ENCODE measurements around the gene THNSL1.

THNSL1 gene

DNA sequence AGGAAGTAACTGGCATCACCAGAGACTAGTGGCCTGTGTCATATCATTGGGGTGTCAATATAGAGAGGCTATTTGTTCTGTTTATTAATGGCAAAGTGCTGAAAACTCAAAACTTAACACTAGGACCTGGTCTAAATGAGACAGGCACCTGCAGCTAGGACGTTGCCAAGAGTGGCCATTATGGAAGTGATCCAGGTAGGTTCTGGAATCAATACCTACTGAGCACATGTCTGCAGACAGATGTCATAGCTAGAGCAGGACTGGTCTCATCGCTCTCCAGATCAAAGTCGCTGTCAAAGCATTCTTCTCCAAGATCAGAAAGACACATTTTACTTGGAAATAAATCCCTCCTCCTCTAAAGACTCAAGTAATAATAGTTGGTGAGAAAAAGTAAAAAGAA lies 40.3 kb downstream of the THNSL1 start:
- H3K4me2 ChIP-seq (ENCODE audit: low read length) = no peak overlapping the region
- H3F3A ChIP-seq (ENCODE audit: control insufficient read depth, insufficient read depth) = no peaks in the 10 kb centered on the region
- TF ChIP-seq, protein P1, sequence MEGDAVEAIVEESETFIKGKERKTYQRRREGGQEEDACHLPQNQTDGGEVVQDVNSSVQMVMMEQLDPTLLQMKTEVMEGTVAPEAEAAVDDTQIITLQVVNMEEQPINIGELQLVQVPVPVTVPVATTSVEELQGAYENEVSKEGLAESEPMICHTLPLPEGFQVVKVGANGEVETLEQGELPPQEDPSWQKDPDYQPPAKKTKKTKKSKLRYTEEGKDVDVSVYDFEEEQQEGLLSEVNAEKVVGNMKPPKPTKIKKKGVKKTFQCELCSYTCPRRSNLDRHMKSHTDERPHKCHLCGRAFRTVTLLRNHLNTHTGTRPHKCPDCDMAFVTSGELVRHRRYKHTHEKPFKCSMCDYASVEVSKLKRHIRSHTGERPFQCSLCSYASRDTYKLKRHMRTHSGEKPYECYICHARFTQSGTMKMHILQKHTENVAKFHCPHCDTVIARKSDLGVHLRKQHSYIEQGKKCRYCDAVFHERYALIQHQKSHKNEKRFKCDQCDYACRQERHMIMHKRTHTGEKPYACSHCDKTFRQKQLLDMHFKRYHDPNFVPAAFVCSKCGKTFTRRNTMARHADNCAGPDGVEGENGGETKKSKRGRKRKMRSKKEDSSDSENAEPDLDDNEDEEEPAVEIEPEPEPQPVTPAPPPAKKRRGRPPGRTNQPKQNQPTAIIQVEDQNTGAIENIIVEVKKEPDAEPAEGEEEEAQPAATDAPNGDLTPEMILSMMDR (IDR thresholded peaks at IDR 0.05; ENCODE audit: low read depth, low read length, poor library complexity, severe bottlenecking) = no peak
- no peak for TF ChIP-seq EZH2phosphoT487 (IDR thresholded peaks at IDR 0.05; ENCODE audit: borderline replicate concordance, low read length)
- no peaks in the 10 kb centered on the region for H3K27me3 ChIP-seq (ENCODE audit: control insufficient read depth, low read length)
- H4K20me1 ChIP-seq (ENCODE audit: control insufficient read depth, insufficient read depth, low read depth, low read length) = no peaks in the 10 kb centered on the region
- H3K79me2 ChIP-seq (ENCODE audit: control insufficient read depth, low read length) = no peaks in the 10 kb centered on the region
- H3K27ac ChIP-seq (ENCODE audit: low read depth, low read length) = no peak overlapping the region
- no peaks in the 10 kb centered on the region for H3K9me2 ChIP-seq (replicated peaks; ENCODE audit: control insufficient read depth, low read length)
- no peaks in the 10 kb centered on the region for H3K9me3 ChIP-seq (ENCODE audit: control insufficient read depth, insufficient read depth, low read length)
- H3K36me3 ChIP-seq (ENCODE audit: control insufficient read depth, low read length) = no peaks in the 10 kb centered on the region
- H3K4me1 ChIP-seq (ENCODE audit: control insufficient read depth, low read length) = no peaks in the 10 kb centered on the region
- H3K4me3 ChIP-seq (ENCODE audit: low read length) = no peak overlapping the region

DNA sequence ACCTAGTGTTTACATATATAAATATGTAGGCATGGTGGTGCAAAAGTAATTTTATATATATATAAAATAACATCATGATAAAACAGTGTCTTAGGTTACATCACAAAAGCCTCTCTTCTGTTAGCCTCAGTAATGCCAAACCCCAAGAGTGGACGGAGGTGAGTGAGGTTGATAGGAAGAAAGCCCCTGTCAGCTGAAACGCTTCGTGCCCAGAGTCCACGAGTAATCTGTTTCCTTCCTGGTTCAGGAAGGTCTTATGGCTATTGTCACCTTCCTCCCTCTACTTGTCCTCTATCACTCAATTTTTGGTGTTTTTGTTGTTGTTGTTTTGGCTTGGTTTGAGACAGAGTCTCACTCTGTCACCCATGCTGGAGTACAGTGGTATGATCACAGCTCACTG lies 41.5 kb downstream of the THNSL1 start:
- Histone ChIP-seq H3F3A (ENCODE audit: control insufficient read depth, insufficient read depth) (no peaks in the 10 kb centered on the region), H3K79me2 (ENCODE audit: control insufficient read depth, low read length) (no peaks in the 10 kb centered on the region)

DNA sequence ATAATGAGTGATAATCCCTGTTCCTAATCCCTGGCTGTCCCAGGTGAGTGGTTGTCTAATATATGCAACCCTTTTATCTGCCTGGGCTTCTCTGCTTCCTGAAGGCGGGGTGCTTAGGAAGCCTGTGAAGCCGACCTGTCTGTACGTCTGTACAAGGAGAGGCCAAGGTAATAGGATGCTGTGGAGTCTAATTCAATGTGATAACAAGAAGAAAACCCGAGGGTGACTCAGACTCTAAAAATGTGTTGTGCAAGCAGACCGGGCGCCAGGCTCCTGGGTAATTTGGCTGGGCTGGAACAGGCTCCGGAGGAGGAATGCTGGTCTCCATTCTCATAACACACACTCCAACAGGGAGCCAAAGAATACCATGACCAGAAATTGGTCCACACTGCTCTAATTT lies 43.6 kb downstream of the THNSL1 start:
- H3K4me2 ChIP-seq (ENCODE audit: low read length) = no peak overlapping the region
- no peaks in the 10 kb centered on the region for H3K4me1 ChIP-seq (ENCODE audit: control insufficient read depth, low read length)
- no peaks in the 10 kb centered on the region for H3F3A ChIP-seq (ENCODE audit: control insufficient read depth, insufficient read depth)
- H3K27ac ChIP-seq (ENCODE audit: low read depth, low read length) = no peak overlapping the region
- no peaks in the 10 kb centered on the region for H3K27me3 ChIP-seq (ENCODE audit: control insufficient read depth, low read length)
- no peaks in the 10 kb centered on the region for H4K20me1 ChIP-seq (ENCODE audit: control insufficient read depth, insufficient read depth, low read depth, low read length)
- H3K9me2 ChIP-seq (replicated peaks; ENCODE audit: control insufficient read depth, low read length) = no peaks in the 10 kb centered on the region
- no peaks in the 10 kb centered on the region for H3K9me3 ChIP-seq (ENCODE audit: control insufficient read depth, insufficient read depth, low read length)
- no peak overlapping the region for H3K4me3 ChIP-seq (ENCODE audit: low read length)
- no peaks in the 10 kb centered on the region for H3K79me2 ChIP-seq (ENCODE audit: control insufficient read depth, low read length)
- H3K36me3 ChIP-seq (ENCODE audit: control insufficient read depth, low read length) = no peaks in the 10 kb centered on the region
- TF ChIP-seq, protein P1 (IDR thresholded peaks at IDR 0.05; ENCODE audit: low read depth, low read length, poor library complexity, severe bottlenecking) = no peak
- no peak for TF ChIP-seq EZH2phosphoT487 (IDR thresholded peaks at IDR 0.05; ENCODE audit: borderline replicate concordance, low read length)

More for the DNA sequence above, 41.5 kb downstream of the THNSL1 start:
- H3K36me3 ChIP-seq (ENCODE audit: control insufficient read depth, low read length) = no peaks in the 10 kb centered on the region
- H3K27me3 ChIP-seq (ENCODE audit: control insufficient read depth, low read length) = no peaks in the 10 kb centered on the region
- no peak overlapping the region for H3K4me3 ChIP-seq (ENCODE audit: low read length)
- no peaks in the 10 kb centered on the region for H4K20me1 ChIP-seq (ENCODE audit: control insufficient read depth, insufficient read depth, low read depth, low read length)
- no peak for TF ChIP-seq EZH2phosphoT487 (IDR thresholded peaks at IDR 0.05; ENCODE audit: borderline replicate concordance, low read length)
- TF ChIP-seq, protein P1 (IDR thresholded peaks at IDR 0.05; ENCODE audit: low read depth, low read length, poor library complexity, severe bottlenecking) = no peak
- H3K4me1 ChIP-seq (ENCODE audit: control insufficient read depth, low read length) = no peaks in the 10 kb centered on the region
- H3K9me3 ChIP-seq (ENCODE audit: control insufficient read depth, insufficient read depth, low read length) = no peaks in the 10 kb centered on the region
- H3K9me2 ChIP-seq (replicated peaks; ENCODE audit: control insufficient read depth, low read length) = no peaks in the 10 kb centered on the region
- H3K4me2 ChIP-seq (ENCODE audit: low read length) = no peak overlapping the region
- H3K27ac ChIP-seq (ENCODE audit: low read depth, low read length) = no peak overlapping the region

DNA sequence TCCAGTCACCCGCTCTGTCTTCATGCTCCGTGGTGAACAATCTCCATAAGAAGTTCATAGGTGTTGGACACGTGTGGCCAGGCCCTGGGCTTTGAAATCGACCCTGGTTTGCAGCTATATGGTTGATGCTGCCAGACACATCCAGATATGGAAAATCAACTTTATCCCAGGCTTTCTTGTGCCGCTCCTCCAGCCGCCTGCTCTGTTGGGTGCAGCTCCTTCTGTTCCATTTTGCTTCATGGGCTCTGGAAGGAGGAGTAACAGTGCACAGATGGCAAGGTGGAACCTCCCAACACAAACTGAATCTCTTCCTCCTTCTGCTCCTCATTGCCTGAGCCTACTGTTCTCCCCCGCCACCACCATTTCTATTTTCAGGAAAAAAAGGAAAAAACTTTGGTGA lies 44.7 kb downstream of the THNSL1 start:
- Histone ChIP-seq H3K36me3 (ENCODE audit: control insufficient read depth, low read length) (no peaks in the 10 kb centered on the region), H3K4me3 (ENCODE audit: low read length) (no peak overlapping the region), H3K27me3 (ENCODE audit: control insufficient read depth, low read length) (no peaks in the 10 kb centered on the region), H3K4me2 (ENCODE audit: low read length) (no peak overlapping the region), H4K20me1 (ENCODE audit: control insufficient read depth, insufficient read depth, low read depth, low read length) (no peaks in the 10 kb centered on the region), H3K9me3 (ENCODE audit: control insufficient read depth, insufficient read depth, low read length) (no peaks in the 10 kb centered on the region), H3K9me2 (replicated peaks; ENCODE audit: control insufficient read depth, low read length) (no peaks in the 10 kb centered on the region), H3K27ac (ENCODE audit: low read depth, low read length) (no peak overlapping the region), H3F3A (ENCODE audit: control insufficient read depth, insufficient read depth) (no peaks in the 10 kb centered on the region), H3K4me1 (ENCODE audit: control insufficient read depth, low read length) (no peaks in the 10 kb centered on the region), H3K79me2 (ENCODE audit: control insufficient read depth, low read length) (no peaks in the 10 kb centered on the region)
- TF ChIP-seq EZH2phosphoT487 (IDR thresholded peaks at IDR 0.05; ENCODE audit: borderline replicate concordance, low read length) = no peak
- TF ChIP-seq, protein P1 (IDR thresholded peaks at IDR 0.05; ENCODE audit: low read depth, low read length, poor library complexity, severe bottlenecking) = no peak

All from DOHH2 (cell line).